Measurements from ENCODE around the gene GNAS-AS1.

DNA sequence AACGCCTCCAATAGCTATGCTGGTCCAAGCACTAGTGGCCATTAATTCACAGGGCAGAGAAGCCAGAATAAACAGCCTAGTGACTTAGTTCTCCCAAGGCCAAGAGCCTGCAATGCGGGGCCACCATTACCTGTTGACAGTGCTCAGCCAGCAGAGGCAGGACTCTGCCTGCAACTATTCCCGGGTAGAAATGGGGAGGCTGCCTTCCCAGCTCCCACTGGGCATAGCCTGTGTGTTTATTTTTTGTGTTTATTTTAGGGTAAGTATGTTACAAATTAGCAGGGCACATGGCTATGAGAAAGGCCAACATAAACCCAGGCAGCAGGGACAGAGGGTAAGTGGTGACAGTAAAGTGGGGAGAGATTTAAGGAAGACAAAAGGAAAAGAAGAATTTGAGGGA, 5.0 kb downstream of the GNAS-AS1 start:
- TF ChIP-seq, protein P1, sequence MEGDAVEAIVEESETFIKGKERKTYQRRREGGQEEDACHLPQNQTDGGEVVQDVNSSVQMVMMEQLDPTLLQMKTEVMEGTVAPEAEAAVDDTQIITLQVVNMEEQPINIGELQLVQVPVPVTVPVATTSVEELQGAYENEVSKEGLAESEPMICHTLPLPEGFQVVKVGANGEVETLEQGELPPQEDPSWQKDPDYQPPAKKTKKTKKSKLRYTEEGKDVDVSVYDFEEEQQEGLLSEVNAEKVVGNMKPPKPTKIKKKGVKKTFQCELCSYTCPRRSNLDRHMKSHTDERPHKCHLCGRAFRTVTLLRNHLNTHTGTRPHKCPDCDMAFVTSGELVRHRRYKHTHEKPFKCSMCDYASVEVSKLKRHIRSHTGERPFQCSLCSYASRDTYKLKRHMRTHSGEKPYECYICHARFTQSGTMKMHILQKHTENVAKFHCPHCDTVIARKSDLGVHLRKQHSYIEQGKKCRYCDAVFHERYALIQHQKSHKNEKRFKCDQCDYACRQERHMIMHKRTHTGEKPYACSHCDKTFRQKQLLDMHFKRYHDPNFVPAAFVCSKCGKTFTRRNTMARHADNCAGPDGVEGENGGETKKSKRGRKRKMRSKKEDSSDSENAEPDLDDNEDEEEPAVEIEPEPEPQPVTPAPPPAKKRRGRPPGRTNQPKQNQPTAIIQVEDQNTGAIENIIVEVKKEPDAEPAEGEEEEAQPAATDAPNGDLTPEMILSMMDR (IDR thresholded peaks at IDR 0.05), result no peak
- TF ChIP-seq POLR2A (IDR thresholded peaks at IDR 0.05) (no peak), POLR2AphosphoS5 (IDR thresholded peaks at IDR 0.05) (no peak)
